Smooth muscle cell of the brain vasculature (primary cell): Measurements from ENCODE around the gene SNX20.

Experiments used
- DNase-seq: peaks from one replicate; pipeline ENCODE4 v3.0.0-alpha.2; 2012; ENCODE audit warnings: low read depth, low spot score

The SNX20 gene

GRCh38 chr16:50681021-50681885 lies at the start of gene SNX20:
Gene SNX20, minus strand, starts transcription at chr16:50681312. Its CDS starts 3,786 bp downstream, at chr16:50677526.
- no peak for DNase-seq

GRCh38 chr16:50724306-50724705 lies 43.2 kb upstream of the SNX20 start:
- no peak for DNase-seq

GRCh38 chr16:50722960-50723359 lies 41.8 kb upstream of the SNX20 start:
- DNase-seq, result no peak

- no peak for DNase-seq
Measured at GRCh38 chr16:50722405-50722737, 41.3 kb upstream of the SNX20 start.

GRCh38 chr16:50721549-50722404 lies 40.7 kb upstream of the SNX20 start:
- no peak for DNase-seq

GRCh38 chr16:50719401-50720337 lies 38.6 kb upstream of the SNX20 start:
- DNase-seq, result no peak

GRCh38 chr16:50718761-50719400 lies 37.8 kb upstream of the SNX20 start:
- no peak for DNase-seq

GRCh38 chr16:50718061-50718760 lies 37.1 kb upstream of the SNX20 start:
- DNase-seq, result no peak

- no peak for DNase-seq
Measured at GRCh38 chr16:50717494-50717893, 36.4 kb upstream of the SNX20 start.

GRCh38 chr16:50717091-50717490 lies 36.0 kb upstream of the SNX20 start:
- no peak for DNase-seq

- no peak for DNase-seq
Measured at GRCh38 chr16:50712956-50713355, 31.8 kb upstream of the SNX20 start.

- DNase-seq, result no peak
Measured at GRCh38 chr16:50712560-50712898, 31.4 kb upstream of the SNX20 start.

- DNase-seq, result no peak
Measured at GRCh38 chr16:50711862-50712559, 30.9 kb upstream of the SNX20 start.

GRCh38 chr16:50711040-50711439 lies 29.9 kb upstream of the SNX20 start:
- no peak for DNase-seq

GRCh38 chr16:50709980-50710379 lies 28.9 kb upstream of the SNX20 start:
- no peak for DNase-seq

GRCh38 chr16:50709061-50709684 lies 28.1 kb upstream of the SNX20 start:
- no peak for DNase-seq

GRCh38 chr16:50708373-50709060 lies 27.4 kb upstream of the SNX20 start:
- no peak for DNase-seq

- DNase-seq, result no peak
Measured at GRCh38 chr16:50706250-50706649, 25.1 kb upstream of the SNX20 start.
